Esophagus squamous epithelium (tissue), 5 donors: ENCODE results near the gene WDR11. TPM values are rescaled to one million over a fixed set of nuclear protein-coding genes. Genes with fewer than 3 reads are reported as not detected.

ENCODE experiments used
- DNase-seq: peaks from one replicate; lab custom pipeline; 2025; lab: John Stamatoyannopoulos, UW
- H3K27ac ChIP-seq, 4 donors: fragments of 200-600 bp; sonication (generic); one replicate each; pipeline ENCODE4 v1.5.1; 2016 to 2019; ENCODE audit warnings: mild to moderate bottlenecking in 1 of 4
- H3K27me3 ChIP-seq, 4 donors: fragments of 200-600 bp; sonication (generic); 1 replicate in 3 of 4; 2 replicates in 1 of 4; pipeline versions ENCODE4 v1.5.1 to v1.6.0; 2017 to 2021; ENCODE audit warnings: antibody characterized with exemption in 1 of 4
- H3K36me3 ChIP-seq, 3 donors: fragments of 200-600 bp; sonication (generic); one replicate each; pipeline ENCODE4 v1.5.1; 2016 to 2019
- H3K4me1 ChIP-seq, 3 donors: fragments of 200-600 bp; sonication (generic); one replicate each; pipeline ENCODE4 v1.5.1; 2017 to 2019
- H3K4me3 ChIP-seq, 4 donors: fragments of 200-600 bp; sonication (generic); 1 replicate in 3 of 4; 2 replicates in 1 of 4; pipeline ENCODE4 v1.5.1; 2016 to 2019; ENCODE audit warnings: mild to moderate bottlenecking in 2 of 4, moderate library complexity in 1 of 4
- H3K9me3 ChIP-seq, 3 donors: fragments of 200-600 bp; sonication (generic); one replicate each; pipeline ENCODE4 v1.5.1; 2016 to 2019
- POLR2A ChIP-seq, 4 donors: fragments of 450-650 bp; IDR thresholded peaks; one replicate each; pipeline ENCODE4 v1.6.1; 2017; ENCODE audit warnings: antibody characterized with exemption in 4 of 4, mild to moderate bottlenecking in 4 of 4, moderate library complexity in 3 of 4
- WGBS, 2 donors: methylation state at CpG; one replicate each; pipeline ENCODE4 v1.1.5; 2018; 5-methylcytosine and 5-hydroxymethylcytosine counted together
- intact Hi-C: fragments of 100-400 bp; cut with DNase I; formaldehyde crosslinking; loops from one replicate; pipeline ENCODE4 v1.15.0; 2022
- total RNA-seq, 4 donors: library from RNA; depleted of rRNA; stranded (reverse); fragments of >200 nt; gene quantifications; one replicate each; pipeline ENCODE4 v1.1.0, GENCODE V29; 2016
- TF ChIP-seq, protein P1 (sequence below), 6 experiments: fragments of 450-650 bp in 4 of 6; fragments of 200-600 bp in 2 of 6; sonication (generic) in 2 of 6; IDR thresholded peaks; one replicate each; pipeline ENCODE4 v1.5.1; 2016 to 2019; ENCODE audit warnings: antibody characterized with exemption in 6 of 6, mild to moderate bottlenecking in 4 of 6, moderate library complexity in 4 of 6
- donor health status: DM: yes; HTN: yes; CAD: no.

WDR11 gene
- total RNA-seq, 4 donors from 2014 or later, result 21.9 to 50.7 (median 39.2) TPM

GRCh38 chr10:120832106-120832505, 19.1 kb upstream of the WDR11 start:
- 83 to 86% methylated on average over 6 to 7 of the region's 9 CpGs for WGBS, 2 donors
- DNase-seq, result no peak
- peaks cover 0 to 25% (median 0%) of the 10 kb centered on the region in 4 donors for H3K27me3 ChIP-seq
- H3K36me3 ChIP-seq, result no peaks in the 10 kb centered on the region
- no peaks in the 10 kb centered on the region for H3K9me3 ChIP-seq
- no peak overlapping the region for H3K4me3 ChIP-seq
- no peak overlapping the region for H3K27ac ChIP-seq
- intact Hi-C loops, result no loop called here
- no peaks in the 10 kb centered on the region for H3K4me1 ChIP-seq
- TF ChIP-seq, protein P1, sequence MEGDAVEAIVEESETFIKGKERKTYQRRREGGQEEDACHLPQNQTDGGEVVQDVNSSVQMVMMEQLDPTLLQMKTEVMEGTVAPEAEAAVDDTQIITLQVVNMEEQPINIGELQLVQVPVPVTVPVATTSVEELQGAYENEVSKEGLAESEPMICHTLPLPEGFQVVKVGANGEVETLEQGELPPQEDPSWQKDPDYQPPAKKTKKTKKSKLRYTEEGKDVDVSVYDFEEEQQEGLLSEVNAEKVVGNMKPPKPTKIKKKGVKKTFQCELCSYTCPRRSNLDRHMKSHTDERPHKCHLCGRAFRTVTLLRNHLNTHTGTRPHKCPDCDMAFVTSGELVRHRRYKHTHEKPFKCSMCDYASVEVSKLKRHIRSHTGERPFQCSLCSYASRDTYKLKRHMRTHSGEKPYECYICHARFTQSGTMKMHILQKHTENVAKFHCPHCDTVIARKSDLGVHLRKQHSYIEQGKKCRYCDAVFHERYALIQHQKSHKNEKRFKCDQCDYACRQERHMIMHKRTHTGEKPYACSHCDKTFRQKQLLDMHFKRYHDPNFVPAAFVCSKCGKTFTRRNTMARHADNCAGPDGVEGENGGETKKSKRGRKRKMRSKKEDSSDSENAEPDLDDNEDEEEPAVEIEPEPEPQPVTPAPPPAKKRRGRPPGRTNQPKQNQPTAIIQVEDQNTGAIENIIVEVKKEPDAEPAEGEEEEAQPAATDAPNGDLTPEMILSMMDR (IDR thresholded peaks at IDR 0.05), result no peak
- no peak for TF ChIP-seq POLR2A (IDR thresholded peaks at IDR 0.05)

- Histone ChIP-seq H3K9me3 (no peaks in the 10 kb centered on the region), H3K4me3 (no peak overlapping the region), H3K27me3 (peaks cover 0 to 25% (median 0%) of the 10 kb centered on the region in 4 donors), H3K4me1 (no peaks in the 10 kb centered on the region), H3K36me3 (no peaks in the 10 kb centered on the region), H3K27ac (no peak overlapping the region)
- TF ChIP-seq, protein P1 (IDR thresholded peaks at IDR 0.05), result no peak
- TF ChIP-seq POLR2A (IDR thresholded peaks at IDR 0.05), result no peak
- 56 to 72% methylated on average over 6 of the region's 6 CpGs for WGBS, 2 donors
- DNase-seq, result no peak
- intact Hi-C loops, result no loop called here
Observed at GRCh38 chr10:120833222-120833928, 17.8 kb upstream of the WDR11 start.

GRCh38 chr10:120835603-120836002, 15.6 kb upstream of the WDR11 start:
- intact Hi-C loops, result no loop called here
- 17 to 76% methylated on average over 1 to 2 of the region's 2 CpGs for WGBS, 2 donors
- Histone ChIP-seq H3K36me3 (no peaks in the 10 kb centered on the region), H3K4me3 (no peak overlapping the region), H3K4me1 (no peaks in the 10 kb centered on the region), H3K9me3 (no peaks in the 10 kb centered on the region), H3K27ac (no peak overlapping the region), H3K27me3 (peaks cover 0 to 23% (median 0%) of the 10 kb centered on the region in 4 donors)
- DNase-seq, result no peak
- no peak for TF ChIP-seq POLR2A (IDR thresholded peaks at IDR 0.05)
- TF ChIP-seq, protein P1 (IDR thresholded peaks at IDR 0.05), result no peak

DNA sequence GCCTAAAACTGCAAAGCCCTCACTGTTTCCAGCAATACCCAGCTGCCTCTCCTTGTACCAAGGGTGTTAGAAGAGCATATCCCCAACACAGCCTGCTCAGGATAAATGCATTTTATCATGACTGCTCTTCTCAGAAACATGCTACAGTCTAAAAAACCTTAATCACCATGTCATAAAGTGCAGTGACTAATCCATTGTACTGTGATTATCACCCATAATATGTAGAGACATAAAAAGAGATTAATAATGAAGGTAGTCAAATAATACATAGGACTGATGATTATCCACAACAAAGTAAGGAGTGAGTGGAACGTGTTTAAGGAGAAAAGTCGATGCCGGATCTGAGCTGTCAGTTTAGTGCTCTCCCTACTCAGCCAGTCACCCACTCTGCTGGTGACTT, 12.2 kb upstream of the WDR11 start:
- no peaks in the 10 kb centered on the region for H3K4me1 ChIP-seq
- no peak for DNase-seq
- H3K36me3 ChIP-seq, result no peaks in the 10 kb centered on the region
- no peaks in the 10 kb centered on the region for H3K9me3 ChIP-seq
- peaks cover 0 to 13% (median 0%) of the 10 kb centered on the region in 4 donors for H3K27me3 ChIP-seq
- no peak for TF ChIP-seq POLR2A (IDR thresholded peaks at IDR 0.05)
- TF ChIP-seq, protein P1 (IDR thresholded peaks at IDR 0.05), result no peak
- no peak overlapping the region for H3K27ac ChIP-seq
- WGBS, 2 donors, result 48 to 64% methylated on average over 3 of the region's 3 CpGs
- H3K4me3 ChIP-seq, result no peak overlapping the region
- intact Hi-C loops, result no loop called here

DNA sequence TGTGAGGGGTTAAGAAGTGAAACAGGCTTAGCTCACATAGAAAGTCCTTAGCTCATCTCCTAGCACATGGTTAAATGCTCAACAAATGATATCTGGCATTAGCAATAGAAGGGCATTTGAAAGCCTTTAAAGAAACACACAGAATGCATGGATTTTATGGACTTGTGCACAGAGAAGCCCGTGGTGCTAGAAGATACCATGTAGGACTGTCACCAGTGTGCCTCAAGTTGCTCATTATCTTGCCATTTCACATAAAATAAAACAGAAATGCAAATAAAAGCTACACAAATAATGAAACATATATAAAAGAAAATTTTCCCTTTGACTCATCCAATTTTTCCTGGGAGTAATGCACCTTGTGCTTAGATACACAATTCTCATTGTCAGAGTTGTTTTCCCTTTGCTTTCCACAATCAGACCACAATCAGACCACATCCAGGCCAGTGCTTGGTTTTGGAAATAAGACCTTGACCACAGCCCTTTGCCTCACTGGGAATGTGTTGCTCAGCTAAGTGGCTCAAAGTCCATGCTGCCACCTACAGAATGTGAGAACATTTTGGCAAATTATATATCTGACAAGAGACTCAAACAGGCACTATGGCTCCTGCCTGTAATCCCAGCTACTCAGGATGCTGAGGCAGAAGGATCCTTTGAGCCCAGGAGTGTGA, 9.5 kb upstream of the WDR11 start:
- H3K27me3 ChIP-seq, result no peaks in the 10 kb centered on the region
- no peak for DNase-seq
- H3K4me1 ChIP-seq, result no peaks in the 10 kb centered on the region
- WGBS, 2 donors, result 61 to 83% methylated on average over 1 of the region's 1 CpG
- intact Hi-C loops, result no loop called here
- no peaks in the 10 kb centered on the region for H3K36me3 ChIP-seq
- no peaks in the 10 kb centered on the region for H3K9me3 ChIP-seq
- H3K4me3 ChIP-seq, result no peak overlapping the region
- TF ChIP-seq POLR2A (IDR thresholded peaks at IDR 0.05), result no peak
- TF ChIP-seq, protein P1 (IDR thresholded peaks at IDR 0.05), result no peak
- H3K27ac ChIP-seq, result no peak overlapping the region
